ENCODE measurements around the gene STARD5.

Gene STARD5

DNA sequence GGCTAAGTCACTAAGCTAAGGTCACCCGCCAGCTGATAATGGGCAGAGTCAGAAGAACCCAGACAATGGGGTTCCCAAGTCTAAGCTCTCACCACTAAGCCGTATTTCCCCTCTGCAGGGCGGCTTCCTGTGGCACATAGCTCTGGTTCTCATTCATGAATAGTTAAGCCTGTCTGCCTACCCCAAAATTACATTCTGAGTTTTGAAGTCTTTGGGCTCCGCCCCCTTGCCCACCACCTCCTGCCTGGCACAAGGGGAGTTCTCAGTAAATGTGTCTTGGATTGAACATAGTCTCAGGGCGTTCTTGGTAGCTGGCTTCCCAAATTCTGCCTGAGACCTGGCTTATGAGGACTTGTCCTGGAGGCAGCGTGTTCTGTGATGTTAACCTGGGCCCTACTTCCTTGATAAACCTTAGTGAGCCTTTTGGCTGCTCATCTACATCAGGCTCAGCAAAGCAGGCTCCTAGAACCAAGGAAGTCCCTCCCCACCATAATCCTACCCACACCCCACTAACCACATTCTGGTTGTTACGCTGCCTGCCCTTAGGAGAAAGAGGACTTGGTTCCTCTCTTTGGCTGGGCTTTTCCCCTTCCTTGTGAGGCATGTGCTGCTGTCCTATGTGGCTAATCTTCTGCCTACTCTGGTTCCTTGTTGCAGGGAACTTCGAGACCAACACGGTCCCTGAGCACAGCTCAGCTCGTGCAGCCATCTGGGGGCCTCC is 54.9 kb downstream of the STARD5 start:
- no peak overlapping the region for H3K4me3 ChIP-seq (ENCODE audit: low read depth, low read length)
- peak; percentile 64 for DNase-seq (ENCODE audit: low read depth)
- TF ChIP-seq POLR2A (IDR thresholded peaks at IDR 0.05; ENCODE audit: extremely low read depth, insufficient read length): no peak
- no peak for TF ChIP-seq MYC (IDR thresholded peaks at IDR 0.05; ENCODE audit: low read depth, low read length)
- TF ChIP-seq, protein P1, sequence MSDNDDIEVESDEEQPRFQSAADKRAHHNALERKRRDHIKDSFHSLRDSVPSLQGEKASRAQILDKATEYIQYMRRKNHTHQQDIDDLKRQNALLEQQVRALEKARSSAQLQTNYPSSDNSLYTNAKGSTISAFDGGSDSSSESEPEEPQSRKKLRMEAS (IDR thresholded peaks at IDR 0.05; ENCODE audit: low read depth, low read length): no peak
- TF ChIP-seq CTCF (IDR thresholded peaks at IDR 0.05; ENCODE audit: low read depth, low read length): no peak

DNA sequence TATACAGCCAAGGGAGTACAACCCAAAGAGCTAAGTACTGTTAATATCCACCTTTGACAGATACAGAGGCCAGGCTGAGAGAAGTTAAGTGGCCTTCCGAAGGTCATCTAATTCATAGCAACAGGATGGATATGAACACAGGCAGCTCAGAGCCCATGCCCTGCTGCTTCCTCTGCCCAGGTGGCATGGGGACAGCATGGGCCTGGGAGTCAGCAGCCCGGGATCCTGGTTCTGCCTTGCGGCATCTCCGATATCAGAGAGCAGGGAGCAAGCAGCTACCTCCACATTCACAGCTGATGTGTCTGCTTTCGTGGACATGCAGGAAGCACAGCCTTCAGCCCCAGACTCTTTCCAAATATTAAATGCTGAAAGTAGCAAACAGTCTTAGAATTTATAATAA is 55.6 kb downstream of the STARD5 start:
- TF ChIP-seq, protein P1 (IDR thresholded peaks at IDR 0.05; ENCODE audit: low read depth, low read length): no peak
- no peak for TF ChIP-seq POLR2A (IDR thresholded peaks at IDR 0.05; ENCODE audit: extremely low read depth, insufficient read length)
- no peak for TF ChIP-seq MYC (IDR thresholded peaks at IDR 0.05; ENCODE audit: low read depth, low read length)
- TF ChIP-seq CTCF (IDR thresholded peaks at IDR 0.05; ENCODE audit: low read depth, low read length): no peak
- no peak for DNase-seq (ENCODE audit: low read depth)
- H3K4me3 ChIP-seq (ENCODE audit: low read depth, low read length): no peak overlapping the region

GRCh38 chr15:81265944-81266775 is 57.8 kb downstream of the STARD5 start:
- peak overlapping the region; percentile 39 for H3K4me3 ChIP-seq (ENCODE audit: low read depth, low read length)
- peak; percentile 89 for DNase-seq (ENCODE audit: low read depth)

GRCh38 chr15:81265256-81265943 is 58.5 kb downstream of the STARD5 start:
- DNase-seq (ENCODE audit: low read depth): no peak
- TF ChIP-seq, protein P1 (IDR thresholded peaks at IDR 0.05; ENCODE audit: low read depth, low read length): no peak
- TF ChIP-seq POLR2A (IDR thresholded peaks at IDR 0.05; ENCODE audit: extremely low read depth, insufficient read length): no peak
- no peak for TF ChIP-seq MYC (IDR thresholded peaks at IDR 0.05; ENCODE audit: low read depth, low read length)
- TF ChIP-seq CTCF (IDR thresholded peaks at IDR 0.05; ENCODE audit: low read depth, low read length): no peak
- peak overlapping the region; percentile 27 for H3K4me3 ChIP-seq (ENCODE audit: low read depth, low read length)

More at GRCh38 chr15:81265944-81266775, 57.8 kb downstream of the STARD5 start:
- no peak for TF ChIP-seq POLR2A (IDR thresholded peaks at IDR 0.05; ENCODE audit: extremely low read depth, insufficient read length)
- TF ChIP-seq, protein P1 (IDR thresholded peaks at IDR 0.05; ENCODE audit: low read depth, low read length): peak; percentile 97
- peak; percentile 97 for TF ChIP-seq CTCF (IDR thresholded peaks at IDR 0.05; ENCODE audit: low read depth, low read length)
- peak; percentile 97 for TF ChIP-seq MYC (IDR thresholded peaks at IDR 0.05; ENCODE audit: low read depth, low read length)

GRCh38 chr15:81264072-81264857 is 59.7 kb downstream of the STARD5 start:
- DNase-seq (ENCODE audit: low read depth): no peak
- TF ChIP-seq, protein P1 (IDR thresholded peaks at IDR 0.05; ENCODE audit: low read depth, low read length): no peak
- no peak for TF ChIP-seq POLR2A (IDR thresholded peaks at IDR 0.05; ENCODE audit: extremely low read depth, insufficient read length)
- no peak for TF ChIP-seq CTCF (IDR thresholded peaks at IDR 0.05; ENCODE audit: low read depth, low read length)
- no peak for TF ChIP-seq MYC (IDR thresholded peaks at IDR 0.05; ENCODE audit: low read depth, low read length)
- H3K4me3 ChIP-seq (ENCODE audit: low read depth, low read length): no peak overlapping the region
